HFF-Myc (cell line): ENCODE data around the gene ABLIM1.

Experiments
- DNase-seq: peaks from one replicate; pipeline ENCODE4 v3.0.0-alpha.2; 2011; ENCODE audit warnings: low read depth; ENCODE audit errors: extremely low read depth
- H3K4me3 ChIP-seq: replicated peaks from 2 replicates; pipeline ENCODE4 v1.5.1; 2011; ENCODE audit warnings: low read depth, mild to moderate bottlenecking, control low read depth, low read length
- CTCF ChIP-seq: IDR thresholded peaks from 2 replicates; pipeline ENCODE4 v1.5.1; 2012; ENCODE audit warnings: mild to moderate bottlenecking, low read depth, low read length, control low read depth; ENCODE audit errors: missing control alignments

The ABLIM1 gene

GRCh38 chr10:114618722-114619121 is 39.4 kb downstream of the ABLIM1 start:
- H3K4me3 ChIP-seq = no peak overlapping the region
- no peak for TF ChIP-seq CTCF
- no peak for DNase-seq

GRCh38 chr10:114616516-114616915 is 41.6 kb downstream of the ABLIM1 start:
- no peak overlapping the region for H3K4me3 ChIP-seq
- DNase-seq = no peak
- TF ChIP-seq CTCF = no peak

- DNase-seq = no peak
- no peak overlapping the region for H3K4me3 ChIP-seq
- no peak for TF ChIP-seq CTCF
Observed at GRCh38 chr10:114616103-114616502, 42.0 kb downstream of the ABLIM1 start.

- DNase-seq = no peak
- H3K4me3 ChIP-seq = no peak overlapping the region
Observed at GRCh38 chr10:114615600-114616007, 42.5 kb downstream of the ABLIM1 start.

GRCh38 chr10:114613237-114613979 is 44.7 kb downstream of the ABLIM1 start:
- no peak for TF ChIP-seq CTCF
- DNase-seq = no peak
- no peak overlapping the region for H3K4me3 ChIP-seq

More at GRCh38 chr10:114615600-114616007, 42.5 kb downstream of the ABLIM1 start:
- TF ChIP-seq CTCF = no peak

- TF ChIP-seq CTCF = no peak
- H3K4me3 ChIP-seq = no peak overlapping the region
- DNase-seq = no peak
Observed at GRCh38 chr10:114611617-114612016, 46.5 kb downstream of the ABLIM1 start.
